GM21526 (cell line): ENCODE data around the gene SIDT2.
A peak's percentile ranks its signal among the peaks of the same experiment; 100 is the strongest.
"Not testable (repeated sequence)": the region's sequence is repeated elsewhere in the genome, so short reads cannot be mapped to it uniquely, and the experiment has no call there.

Experiments
- ATAC-seq: cut with Tn5 transposase; IDR thresholded peaks from one replicate; pipeline ENCODE4 v1.9.1; 2021; ENCODE audit warnings: moderate library complexity; ENCODE audit not compliant: unreplicated experiment, low FRiP score

SIDT2 gene

DNA sequence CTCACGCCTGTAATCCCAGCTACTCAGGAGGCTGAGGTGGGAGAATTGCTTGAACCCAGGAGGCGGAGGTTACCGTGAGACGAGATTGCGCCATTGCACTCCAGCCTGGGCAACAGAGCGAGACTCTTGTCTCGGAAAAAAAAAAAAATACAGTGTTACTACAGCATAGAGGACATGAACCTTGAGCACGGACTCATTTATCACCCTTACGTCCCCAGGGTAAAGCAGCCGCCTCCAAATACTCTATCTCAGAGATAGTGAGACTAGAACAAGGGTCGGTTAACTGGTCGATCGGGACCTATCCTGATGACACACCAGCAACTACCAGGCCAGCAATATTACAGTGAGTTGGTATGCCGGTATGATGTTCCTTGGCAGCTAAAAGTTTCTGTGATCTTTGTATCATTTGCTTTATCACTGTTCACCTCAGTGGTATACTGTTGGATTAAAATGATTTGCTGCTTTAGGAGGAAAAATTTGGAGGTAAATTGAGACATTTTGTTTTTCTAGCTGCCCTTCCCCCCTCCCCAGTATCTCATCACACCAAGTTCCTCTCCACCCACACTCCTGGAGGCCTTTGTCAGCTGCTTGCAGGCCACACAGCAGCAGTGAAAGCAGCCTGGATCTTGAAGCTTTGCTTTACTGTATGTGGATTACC is 7.0 kb upstream of the SIDT2 start:
- ATAC-seq = no peak

DNA sequence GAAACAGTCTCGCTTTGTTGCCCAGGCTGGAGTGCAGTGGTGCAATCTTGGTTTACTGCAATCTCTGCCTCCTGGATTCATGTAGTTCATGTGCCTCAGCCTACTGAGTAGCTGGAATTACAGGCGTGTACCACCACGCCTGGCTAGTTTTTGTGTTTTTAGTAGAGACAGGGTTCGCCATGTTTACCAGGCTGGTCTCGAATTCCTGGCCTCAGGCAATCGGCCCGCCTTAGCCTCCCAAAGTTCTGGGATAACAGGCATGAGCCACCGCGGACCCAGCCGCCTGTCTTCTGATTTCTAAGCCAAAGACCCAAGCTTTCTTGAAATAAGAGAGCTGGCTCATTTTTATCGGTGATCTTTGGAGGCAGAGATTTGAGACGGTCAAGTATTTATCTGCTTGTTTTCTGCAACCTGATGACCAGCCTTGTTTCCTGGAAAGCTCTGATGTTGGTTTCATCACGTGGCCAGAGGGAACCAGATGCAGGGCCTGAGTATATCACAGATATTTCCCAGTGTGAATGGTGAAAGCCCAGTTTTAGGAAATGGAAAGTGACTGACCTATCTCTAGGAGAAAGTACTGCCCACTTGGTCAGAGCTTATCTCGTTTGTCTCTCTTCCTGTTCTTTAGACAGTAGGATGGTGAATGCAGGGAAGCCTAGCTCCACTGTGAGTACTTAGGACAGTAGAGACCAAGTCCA is 5.7 kb upstream of the SIDT2 start:
- ATAC-seq = no peak

DNA sequence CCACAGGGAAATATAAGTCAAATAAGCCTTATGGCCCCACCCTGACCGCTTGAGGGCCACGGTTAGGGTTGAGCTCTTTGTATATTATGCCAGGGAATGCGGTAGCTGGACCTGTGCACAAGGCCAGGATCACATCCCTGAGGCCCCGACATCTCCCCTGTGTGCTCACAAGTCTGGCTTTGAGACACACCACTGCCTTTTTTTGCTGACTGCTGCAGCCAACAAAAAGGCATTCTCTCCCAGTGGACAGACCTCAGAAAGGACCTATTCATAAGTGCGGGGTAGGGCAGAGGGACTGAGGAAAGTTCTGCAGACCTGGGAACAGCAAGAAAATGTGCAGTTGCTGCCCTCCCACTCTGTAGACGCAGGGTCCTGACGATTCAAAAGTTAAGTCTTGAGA is 3.4 kb upstream of the SIDT2 start:
- ATAC-seq = no peak

DNA sequence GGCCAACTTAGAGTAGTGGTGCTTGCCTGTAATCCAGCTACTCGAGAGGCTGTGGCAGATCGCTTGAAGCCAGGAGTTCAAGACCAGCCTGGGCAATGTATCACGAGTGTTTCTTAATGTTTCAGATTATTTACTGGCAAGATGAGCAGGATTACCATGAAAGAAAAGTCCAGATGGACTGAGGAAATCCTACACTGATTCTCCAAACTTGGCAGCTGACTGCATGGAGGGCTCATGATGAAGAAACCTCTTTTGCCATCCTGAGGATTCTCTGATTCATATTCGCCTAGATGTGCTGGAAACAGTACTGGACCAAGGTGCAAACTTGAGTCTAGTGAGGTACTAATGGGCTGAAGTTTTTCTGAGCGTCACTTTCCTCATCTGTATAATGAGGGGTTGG is 2.8 kb upstream of the SIDT2 start:
- no peak for ATAC-seq

DNA sequence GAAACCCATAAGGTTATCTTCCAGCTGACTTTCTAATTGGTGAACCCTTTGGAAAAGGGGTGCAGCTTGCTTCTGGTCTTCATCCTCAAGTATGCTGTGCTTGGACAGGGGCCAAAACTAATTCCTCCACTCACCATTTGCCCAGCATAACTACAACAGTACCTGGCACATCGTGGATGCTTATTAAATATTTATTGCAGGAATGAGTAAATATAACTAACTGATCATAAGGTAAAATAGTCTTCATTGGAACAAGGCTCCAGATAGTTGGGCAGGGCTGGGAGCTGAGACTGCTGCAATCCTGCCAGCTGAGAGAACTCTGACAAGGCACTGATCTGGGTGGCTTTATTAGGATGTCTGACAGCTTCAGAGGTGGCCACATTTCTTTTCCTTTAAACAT is 2.4 kb upstream of the SIDT2 start:
- ATAC-seq = no peak

DNA sequence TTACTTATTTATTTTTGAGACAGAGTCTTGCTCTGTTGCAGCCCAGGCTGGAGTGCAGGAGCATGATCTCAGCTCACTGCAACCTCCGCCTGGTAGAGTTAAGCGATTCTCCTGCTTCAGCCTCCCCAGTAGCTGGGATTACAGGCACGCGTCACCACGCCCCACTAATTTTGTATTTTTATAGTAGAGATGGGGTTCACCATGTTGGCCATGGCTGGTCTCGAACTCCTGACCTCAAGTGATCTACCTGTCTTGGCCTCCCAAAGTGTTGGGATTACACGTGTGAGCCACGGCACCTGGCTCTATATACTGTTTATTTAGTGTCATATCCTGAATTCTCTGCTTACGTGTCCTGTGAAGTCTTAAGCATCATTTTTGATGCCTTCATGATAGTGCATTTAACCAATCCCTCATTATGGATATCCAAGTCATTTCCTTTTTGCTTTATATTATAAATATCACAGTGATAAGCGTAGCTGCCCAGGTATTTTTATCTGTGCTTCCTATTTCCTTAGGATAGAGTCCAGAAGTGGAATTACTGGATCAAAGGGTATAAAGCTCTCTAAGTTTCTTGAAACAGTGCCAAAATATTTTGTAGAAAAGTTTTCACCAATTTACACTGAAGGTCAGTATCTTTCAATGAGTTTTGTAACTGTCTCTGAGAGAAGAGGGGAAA is 871 bp upstream of the SIDT2 start:
- ATAC-seq = no peak

DNA sequence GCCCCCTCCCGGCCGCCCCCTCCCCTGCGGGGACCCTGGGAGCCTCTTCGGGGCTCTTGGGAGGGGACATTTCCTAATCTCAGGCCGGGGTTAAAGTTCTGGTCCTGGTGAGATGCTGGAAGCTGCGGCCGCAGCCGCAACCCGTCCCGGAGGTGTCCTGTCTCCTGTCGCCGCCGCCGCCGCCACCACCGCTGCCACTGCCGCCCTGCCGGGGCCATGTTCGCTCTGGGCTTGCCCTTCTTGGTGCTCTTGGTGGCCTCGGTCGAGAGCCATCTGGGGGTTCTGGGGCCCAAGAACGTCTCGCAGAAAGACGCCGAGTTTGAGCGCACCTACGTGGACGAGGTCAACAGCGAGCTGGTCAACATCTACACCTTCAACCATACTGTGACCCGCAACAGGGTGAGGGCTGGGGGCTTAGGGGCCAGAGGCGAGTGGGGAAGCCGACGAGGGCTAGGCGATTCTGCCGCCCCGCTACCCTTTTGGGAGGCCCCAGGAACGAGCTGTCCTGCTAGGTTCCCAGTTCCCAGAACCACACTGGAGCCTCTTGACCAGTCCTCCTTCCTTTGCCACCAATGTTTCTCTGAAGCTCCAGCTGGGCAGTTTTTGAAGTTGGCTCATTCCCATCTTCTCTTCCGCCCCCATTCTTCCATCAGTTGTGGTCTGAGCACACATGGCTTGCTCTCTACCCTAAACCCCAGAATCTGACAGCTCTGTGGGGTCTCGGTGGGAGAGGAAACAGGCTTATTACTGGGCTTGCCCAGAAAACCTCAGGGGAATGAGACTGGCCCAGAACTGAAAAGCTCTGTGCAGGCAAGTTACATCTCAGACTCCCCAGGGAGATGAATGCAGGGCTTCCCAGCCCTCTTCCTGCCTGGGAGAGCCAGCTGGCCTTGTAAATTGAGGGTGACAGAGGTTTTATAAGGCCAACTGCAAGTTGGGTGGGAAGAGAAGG is 781 bp downstream of the SIDT2 start:
- peak; percentile 13 for ATAC-seq

DNA sequence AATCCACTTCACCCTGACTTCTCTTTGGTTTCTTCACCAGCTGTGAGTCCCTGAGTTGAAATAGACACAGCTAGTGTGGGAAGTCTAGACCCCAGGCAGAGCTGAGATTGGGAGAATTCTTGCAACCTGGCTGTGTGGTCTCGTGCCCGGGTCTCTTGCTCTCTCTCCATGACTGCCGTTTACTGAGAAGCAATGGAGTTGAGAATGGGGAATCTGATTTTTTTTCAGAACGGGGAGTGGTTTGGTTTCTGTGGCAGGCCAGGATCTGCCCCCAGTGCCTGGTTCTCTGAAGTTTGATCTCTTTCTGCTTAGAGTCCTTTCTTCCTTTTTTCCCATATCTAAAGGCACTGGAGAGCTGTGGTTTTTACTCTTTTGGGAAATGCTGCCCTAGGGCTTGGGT is 1.5 kb downstream of the SIDT2 start:
- no peak for ATAC-seq

DNA sequence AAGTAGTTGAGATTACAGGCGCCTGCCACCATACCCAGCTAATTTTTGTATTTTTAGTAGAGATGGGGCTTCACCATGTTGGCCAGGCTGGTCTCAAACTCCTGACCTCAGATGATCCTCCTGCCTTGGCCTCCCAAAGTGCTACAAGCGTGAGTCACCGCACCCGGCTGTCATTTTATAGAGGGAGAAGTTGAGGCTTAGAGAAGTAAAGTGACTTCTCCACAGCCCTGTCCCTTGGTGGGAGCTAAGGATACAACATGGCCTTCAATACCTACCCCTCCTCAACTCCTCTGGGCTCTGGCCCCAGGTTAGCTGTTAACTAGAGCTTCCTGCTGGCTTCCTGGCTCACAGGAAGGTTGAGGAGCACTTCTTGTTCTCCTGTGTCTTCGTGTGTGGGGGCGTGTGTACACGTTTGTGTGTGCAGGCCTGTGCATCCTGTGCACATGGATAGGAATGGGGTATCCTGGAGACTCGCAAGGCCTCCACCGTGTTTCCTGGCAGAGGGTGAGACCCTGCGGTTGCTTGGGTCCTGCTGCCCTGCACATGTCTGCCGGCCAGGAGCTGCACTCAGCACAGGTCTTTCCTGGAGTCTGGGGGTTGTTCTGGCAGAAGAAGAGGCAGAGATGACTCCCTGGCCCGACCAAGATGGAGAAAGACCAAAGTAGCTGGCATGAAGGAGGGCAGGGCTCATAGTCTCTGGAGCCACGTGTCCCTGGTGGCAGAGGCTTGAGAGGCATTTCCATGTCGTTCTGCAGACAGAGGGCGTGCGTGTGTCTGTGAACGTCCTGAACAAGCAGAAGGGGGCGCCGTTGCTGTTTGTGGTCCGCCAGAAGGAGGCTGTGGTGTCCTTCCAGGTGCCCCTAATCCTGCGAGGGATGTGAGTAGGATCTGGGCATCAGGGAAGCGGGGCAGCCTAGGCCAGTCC is 2.4 kb downstream of the SIDT2 start:
- no peak for ATAC-seq

DNA sequence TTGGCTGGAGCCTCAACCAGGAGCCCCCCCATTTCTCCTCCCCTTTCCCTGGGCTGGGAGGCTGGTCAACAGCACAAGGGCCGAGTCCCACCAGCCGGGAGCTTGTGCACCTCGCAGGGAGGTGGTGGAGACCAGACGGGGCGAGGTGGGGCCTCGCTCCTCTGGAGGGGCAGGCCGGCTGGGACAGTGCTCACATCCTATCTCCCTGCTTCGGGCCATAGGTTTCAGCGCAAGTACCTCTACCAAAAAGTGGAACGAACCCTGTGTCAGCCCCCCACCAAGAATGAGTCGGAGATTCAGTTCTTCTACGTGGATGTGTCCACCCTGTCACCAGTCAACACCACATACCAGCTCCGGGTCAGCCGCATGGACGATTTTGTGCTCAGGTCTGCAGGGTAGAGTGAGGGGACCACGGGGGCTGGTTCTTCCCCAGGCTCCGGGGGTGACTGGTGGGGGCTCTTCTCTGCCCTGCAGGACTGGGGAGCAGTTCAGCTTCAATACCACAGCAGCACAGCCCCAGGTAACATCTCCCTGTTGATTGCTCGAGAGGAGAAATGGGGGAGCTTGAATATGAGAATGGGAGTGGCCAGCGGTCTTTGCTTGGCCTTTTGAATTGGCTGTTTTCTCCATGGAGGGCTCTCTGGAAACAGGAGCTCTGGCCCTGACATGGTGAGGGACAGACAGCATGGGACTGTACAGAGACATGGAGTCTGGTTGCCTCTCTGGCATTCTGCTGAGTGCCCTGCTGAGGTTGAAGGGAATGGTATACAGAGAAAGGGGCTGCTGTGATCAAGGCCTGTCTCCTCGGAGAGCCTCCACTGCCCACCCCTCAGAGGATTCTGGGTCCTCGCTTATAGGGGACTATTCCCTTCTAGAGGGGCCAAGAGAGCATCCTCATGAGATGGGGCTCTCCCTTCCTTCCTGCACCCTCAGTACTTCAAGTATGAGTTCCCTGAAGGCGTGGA is 3.3 kb downstream of the SIDT2 start:
- no peak for ATAC-seq

DNA sequence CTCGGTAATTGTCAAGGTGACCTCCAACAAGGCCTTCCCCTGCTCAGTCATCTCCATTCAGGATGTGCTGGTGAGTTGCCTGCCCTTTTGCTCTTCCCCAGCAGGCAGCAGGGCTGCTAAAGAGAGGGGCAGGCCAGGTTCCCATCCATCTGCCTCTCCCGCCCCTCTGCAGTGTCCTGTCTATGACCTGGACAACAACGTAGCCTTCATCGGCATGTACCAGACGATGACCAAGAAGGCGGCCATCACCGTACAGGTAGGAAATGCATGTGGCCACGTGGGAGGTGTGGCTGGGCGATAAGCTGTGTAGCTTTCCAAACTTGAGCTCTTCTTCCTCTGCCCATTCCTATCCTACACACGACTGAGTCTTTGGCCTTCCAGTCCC is 4.0 kb downstream of the SIDT2 start:
- no peak for ATAC-seq

DNA sequence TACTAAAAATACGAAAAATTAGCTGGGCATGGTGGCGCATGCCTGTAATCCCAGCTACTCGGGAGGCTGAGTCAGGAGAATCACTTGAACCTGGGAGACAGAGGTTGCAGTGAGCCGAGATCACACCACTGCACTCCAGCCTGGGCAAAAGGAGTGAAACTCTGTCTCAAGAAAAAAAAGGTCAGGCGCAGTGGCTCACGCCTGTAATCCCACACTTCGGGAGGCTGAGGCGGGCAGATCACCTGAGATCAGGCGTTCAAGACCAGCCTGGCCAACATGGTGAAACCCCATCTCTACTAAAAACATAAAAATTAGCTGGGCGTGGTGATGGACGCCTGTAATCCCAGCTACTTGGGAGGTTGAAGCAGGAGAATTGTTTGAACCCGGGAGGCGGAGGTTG is 4.6 kb downstream of the SIDT2 start:
- not testable (repeated sequence) for ATAC-seq

DNA sequence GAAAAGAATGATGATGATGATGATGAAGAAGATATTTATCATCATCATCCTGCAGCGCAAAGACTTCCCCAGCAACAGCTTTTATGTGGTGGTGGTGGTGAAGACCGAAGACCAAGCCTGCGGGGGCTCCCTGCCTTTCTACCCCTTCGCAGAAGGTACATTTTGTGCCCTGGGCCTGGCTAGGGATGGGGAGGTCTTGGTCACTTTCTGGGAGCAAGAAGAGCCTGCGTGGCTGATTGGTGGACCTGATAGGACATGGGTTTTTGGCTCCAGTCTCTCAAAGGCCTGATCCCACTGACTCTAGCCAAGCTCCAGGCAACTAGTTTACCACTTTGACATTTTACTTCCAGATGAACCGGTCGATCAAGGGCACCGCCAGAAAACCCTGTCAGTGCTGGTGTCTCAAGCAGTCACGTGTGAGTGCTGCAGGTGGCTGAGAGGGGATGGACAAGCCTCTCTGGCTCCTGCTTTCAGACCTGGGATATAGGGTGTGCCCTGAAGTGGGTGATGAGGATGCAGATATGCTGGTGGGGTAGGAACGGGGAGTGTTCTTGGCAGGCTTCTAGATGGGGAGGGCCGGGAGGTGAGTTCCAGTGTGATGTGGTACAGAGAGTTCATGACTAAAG is 5.3 kb downstream of the SIDT2 start:
- no peak for ATAC-seq

DNA sequence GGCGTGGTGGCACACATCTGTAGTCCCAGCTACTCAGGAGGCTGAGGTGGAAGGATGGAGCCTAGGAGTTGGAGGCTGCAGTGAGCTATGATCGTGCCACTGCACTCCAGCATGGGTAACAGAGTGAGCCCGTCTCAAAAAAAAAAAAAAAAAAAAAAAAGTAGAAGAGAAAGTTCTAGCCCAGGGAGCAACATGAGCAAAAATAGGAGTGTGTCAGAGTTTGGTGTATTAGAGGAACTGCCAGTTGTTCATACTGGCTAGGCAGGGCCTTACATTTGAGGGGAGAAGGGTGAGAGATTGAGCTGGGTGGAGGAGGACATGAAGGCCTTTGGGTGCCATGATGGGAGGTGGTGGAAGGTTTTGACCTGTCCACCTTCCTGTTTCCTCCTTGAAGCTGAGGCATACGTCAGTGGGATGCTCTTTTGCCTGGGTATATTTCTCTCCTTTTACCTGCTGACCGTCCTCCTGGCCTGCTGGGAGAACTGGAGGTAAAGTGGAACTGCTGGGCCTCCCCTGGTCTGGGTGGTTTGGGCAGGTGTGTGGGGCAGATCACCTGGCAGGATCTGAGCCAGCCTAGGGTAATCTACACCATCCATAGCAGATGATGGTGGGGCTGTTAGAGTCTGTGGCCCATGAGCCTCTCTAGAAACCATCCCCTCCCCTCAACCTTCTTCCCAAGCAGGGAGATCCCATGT is 7.3 kb downstream of the SIDT2 start:
- ATAC-seq = no peak

DNA sequence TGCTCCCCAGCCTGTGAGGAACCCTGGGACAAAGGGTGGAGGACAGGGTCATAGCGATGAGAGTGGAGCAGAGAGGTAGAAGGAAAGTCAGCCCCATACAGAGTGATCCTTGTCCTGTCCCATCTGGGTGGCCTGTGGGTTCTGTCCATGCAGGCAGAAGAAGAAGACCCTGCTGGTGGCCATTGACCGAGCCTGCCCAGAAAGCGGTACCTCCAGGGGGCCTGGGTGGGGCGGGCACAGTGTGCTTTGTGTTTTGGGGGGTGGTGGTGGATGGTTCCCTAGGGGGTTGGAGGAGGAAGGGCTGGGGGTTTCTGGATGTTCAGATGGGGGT is 7.9 kb downstream of the SIDT2 start:
- ATAC-seq = no peak

DNA sequence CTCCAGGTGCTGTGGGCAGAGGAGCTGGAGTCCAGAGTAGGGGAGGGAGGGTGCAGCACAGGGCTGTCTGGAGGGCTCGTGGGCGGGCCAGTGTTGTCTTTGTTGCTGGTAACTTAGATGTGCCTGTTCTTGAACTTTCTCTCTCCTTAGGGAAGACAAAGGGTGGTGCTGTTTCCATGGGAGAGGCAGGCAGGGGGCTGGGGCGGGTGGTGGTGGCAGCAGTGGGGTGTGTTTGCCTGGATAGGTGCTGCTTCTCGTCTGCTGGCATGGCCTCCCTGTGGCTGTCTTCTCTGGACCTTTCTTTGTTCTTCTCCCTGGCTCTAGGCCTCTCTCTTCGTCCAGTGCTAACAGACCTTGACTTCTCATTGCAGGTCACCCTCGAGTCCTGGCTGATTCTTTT is 8.5 kb downstream of the SIDT2 start:
- no peak for ATAC-seq

DNA sequence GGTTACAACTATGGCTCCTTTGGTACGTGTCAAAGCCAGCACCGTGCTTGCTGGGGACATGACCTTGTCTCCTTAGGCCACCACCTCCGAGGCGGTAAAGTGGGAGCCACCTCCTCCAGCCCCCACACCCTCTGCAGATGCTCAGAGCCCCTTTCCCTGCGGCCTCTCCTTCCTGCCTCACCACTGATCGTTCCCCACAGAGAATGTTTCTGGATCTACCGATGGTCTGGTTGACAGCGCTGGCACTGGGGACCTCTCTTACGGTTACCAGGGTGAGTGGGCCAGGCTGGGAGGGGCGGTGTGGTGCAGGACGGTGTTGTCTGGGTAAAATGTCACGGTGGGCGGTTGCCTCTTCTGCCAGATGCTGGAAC is 8.9 kb downstream of the SIDT2 start:
- ATAC-seq = no peak
